T-helper 22 cell (primary cell): ENCODE measurements around the gene LRRC4.

Experiments
- DNase-seq: peaks from one replicate; pipeline ENCODE4 v3.0.0-alpha.2; 2020; ENCODE audit warnings: low read depth

The LRRC4 gene

GRCh38 chr7:128059143-128059988 is 28.1 kb upstream of the LRRC4 start:
- no peak for DNase-seq

GRCh38 chr7:128057909-128058308 is 26.7 kb upstream of the LRRC4 start:
- DNase-seq = no peak

DNA sequence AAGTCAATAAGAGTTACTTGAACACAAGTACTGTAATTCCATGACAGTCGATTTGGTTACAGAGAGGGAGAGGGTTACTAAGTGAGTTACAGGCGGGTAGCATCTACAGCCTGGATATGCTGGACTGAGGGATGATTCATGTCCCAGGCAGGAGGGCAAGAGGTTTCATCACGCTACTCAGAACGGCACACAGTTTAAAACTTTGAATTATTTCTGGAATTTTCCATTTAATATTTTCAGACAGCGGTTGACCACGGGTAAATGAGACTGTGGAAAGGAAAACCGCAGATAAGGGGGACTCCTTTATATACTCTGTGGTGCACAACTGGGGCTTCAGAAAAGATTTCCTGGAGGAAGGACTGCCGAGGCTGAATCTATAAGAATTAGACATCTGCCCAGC is 25.7 kb upstream of the LRRC4 start:
- no peak for DNase-seq

DNA sequence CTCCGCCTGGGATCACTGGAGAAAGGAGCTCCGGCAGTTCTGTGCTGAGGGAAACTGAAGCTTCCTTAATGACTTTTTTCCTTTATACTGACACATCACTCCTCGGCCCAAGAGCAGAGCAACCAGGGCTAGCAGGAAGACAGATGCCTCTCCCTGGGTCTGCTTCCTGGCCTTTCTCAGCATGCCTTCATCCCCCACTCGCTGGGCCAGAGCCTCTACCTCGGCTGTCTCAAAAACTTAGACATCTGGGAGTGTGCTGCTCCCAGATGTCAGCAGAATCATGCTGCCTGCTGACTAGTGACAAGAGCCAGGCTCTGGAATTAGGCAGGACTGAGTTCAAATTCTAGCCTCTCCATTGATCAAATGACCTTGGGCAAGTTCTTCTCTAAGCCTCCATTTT is 24.4 kb upstream of the LRRC4 start:
- DNase-seq = no peak

GRCh38 chr7:128054511-128054910 is 23.3 kb upstream of the LRRC4 start:
- DNase-seq = no peak

GRCh38 chr7:128053991-128054390 is 22.8 kb upstream of the LRRC4 start:
- DNase-seq = no peak

DNA sequence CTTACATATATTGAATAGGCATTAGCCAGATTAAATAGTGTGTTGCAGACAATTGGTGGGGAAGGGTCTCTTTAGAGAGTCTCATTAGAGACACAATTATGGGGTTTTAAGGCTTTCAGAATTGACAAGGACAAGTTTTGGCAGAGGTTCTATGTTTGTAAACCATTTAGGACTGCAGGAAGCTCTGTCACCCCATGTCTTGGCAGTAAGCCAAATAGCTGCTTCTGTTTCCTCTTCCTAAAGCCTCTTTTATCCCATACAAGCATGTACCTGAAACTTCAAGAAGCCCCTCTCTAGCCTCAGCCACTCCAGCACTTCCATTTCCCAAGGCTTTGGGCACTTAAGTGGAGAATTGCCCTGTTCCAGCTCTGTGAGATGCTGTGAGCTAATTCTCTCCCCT is 21.8 kb upstream of the LRRC4 start:
- DNase-seq = no peak

GRCh38 chr7:128052404-128052803 is 21.2 kb upstream of the LRRC4 start:
- DNase-seq = no peak

- no peak for DNase-seq
These were observed 14.5 kb upstream of the LRRC4 start for GRCh38 chr7:128045766-128046165.

GRCh38 chr7:128045158-128045557 is 13.9 kb upstream of the LRRC4 start:
- DNase-seq = no peak

GRCh38 chr7:128044064-128044463 is 12.8 kb upstream of the LRRC4 start:
- no peak for DNase-seq

DNA sequence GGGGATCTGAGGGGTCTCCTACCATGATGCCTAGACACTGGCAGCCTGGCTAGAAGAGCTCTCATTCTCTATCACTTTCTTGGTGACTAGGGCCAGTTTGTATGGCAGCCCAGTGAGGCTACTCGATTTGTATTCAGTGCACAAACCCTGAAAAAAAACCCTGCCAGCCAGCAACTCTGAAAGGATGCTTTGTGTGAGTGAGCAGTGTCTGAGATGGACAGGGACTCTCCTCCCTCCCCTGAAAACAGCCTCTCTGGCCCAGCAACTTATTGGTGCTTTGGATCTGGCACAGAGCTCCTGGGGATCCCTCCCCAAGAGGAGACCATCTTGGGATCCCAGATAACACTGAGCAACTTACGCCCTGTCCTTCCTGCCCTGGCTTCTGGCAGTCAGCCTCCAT is 10.8 kb upstream of the LRRC4 start:
- DNase-seq = no peak

DNA sequence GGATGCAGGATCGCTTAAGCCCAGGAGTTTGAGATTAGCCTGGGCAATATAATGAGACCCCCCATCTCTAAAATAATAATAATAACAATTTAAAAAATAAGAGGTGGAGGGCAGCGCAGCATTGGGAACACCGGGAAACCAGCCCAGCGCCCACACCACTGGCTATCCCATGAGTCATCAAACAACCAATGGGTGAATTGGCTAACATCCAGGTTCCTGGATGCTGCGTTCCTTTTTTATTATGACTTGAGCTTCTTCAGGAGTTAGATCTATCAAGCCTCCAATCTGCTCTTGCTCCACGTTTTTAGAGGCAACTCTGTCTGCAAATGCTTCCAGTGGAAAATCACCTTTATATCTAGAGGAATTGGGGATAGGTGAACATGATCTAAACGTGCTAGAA is 10.0 kb upstream of the LRRC4 start:
- no peak for DNase-seq

DNA sequence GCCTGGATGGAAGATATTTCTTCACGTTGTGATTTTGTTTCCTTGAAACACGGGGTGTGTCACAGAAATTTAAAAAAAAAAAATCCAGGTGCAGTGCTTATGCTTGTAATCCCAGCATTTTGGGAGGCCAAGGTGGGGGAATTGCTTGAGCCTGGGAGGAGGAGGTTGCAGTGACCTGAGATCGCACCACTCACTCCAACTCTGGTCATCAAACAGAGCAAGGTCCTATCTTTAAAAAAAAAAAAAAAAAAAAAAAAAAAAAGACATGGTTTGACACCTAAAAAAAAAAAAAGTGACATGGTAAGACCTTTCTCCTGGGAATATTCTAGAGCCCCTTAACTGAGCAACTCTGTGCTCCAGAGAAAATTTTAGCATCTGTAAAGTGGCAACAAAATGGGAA is 9.0 kb upstream of the LRRC4 start:
- no peak for DNase-seq

- no peak for DNase-seq
These were observed 8.3 kb upstream of the LRRC4 start for GRCh38 chr7:128039544-128039953.

DNA sequence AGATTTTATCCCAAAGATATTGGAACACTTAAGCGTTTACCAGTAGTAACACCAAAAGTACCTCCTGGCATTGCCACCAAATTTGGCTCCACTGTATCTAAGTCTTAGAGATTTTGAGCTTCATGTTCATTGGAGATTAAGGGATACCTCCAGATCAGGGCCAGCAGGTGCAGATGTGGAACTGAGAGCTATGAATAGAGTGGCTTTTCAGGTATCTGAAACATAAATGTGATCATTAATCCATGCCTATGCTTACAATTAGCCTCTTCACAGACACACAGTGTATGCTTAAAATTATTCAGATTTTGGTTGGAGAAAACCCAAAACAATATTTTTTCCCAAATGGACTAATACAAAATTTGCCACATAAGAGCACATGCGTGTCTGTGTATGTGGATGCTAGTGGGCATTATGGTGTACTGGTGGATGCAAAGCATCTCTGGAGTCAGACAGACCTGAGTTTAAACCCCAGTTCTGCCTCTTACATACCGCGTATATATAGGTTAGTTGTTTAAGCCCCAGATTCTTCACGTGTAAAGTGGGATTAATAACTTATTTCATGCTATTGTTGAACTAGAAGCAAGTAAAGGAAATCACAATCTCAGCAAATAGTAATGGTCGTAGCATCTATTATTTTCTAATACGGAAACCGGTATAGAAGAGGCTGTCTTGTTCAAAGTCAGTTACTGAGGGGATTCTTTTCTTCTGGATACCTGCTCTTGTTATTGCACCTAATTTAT is 6.8 kb upstream of the LRRC4 start:
- no peak for DNase-seq

DNA sequence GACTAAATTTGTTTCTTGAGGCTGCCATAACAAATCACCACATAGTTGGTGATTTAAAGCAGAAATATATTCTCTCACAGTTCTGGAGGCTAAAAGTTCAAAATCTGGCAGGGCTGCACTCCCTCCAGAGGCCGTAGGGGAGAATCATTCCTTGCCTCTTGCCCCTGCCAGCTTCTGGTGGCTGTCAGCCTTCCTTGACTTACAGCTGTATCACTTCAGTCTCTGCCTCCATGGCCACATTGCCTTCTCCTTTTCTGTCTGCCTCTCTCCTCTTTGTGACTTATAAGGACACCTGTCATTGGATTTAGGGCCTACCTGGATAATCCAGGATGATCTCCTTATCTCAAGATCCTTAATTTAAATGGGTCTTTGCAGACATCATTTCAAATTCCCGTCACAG is 5.8 kb upstream of the LRRC4 start:
- no peak for DNase-seq

DNA sequence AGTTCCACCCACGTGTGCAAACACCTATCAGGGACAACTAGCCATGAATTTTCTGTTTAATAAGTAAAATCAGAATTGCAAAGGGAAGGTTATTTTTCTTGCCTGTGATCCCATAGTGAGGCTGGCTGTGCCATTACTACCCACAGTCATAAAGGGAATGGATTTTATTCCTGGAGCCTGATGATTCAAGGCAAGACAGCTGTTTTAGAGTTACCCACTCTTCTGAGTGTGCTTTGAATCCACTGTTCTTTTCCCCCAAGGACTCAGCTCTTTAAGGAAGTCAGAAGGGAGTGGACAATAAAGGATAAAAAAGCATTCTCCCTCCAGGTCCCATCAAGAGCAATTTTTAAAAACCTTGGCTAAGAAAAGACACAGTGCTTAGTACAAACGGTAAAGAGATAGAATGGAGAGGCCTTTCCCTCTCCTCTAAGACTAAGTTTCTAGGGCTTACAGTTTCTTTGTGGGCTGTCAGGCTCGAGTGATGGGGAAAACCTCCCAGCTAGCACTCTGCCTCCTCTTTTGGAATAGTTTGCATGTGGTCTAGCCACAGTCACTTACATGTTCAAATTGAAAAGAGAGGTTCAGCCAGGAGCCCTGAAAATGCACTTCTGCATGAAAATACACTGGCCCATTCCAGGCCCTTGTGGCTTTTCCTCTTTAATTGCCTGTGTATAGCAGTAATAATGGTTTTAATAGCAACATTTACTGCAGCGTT is 5.1 kb upstream of the LRRC4 start:
- no peak for DNase-seq

GRCh38 chr7:128035712-128036111 is 4.5 kb upstream of the LRRC4 start:
- no peak for DNase-seq

GRCh38 chr7:128034825-128035224 is 3.6 kb upstream of the LRRC4 start:
- no peak for DNase-seq

- no peak for DNase-seq
These were observed 2.0 kb upstream of the LRRC4 start for GRCh38 chr7:128033246-128033645.

GRCh38 chr7:128032605-128033235 is 1.5 kb upstream of the LRRC4 start:
- DNase-seq = no peak
